ENCODE results near the gene NISCH. TPM values are rescaled to one million over a fixed set of nuclear protein-coding genes. Genes with fewer than 3 reads are reported as not detected.

Gene NISCH
- total and polyA plus RNA-seq, 2 experiments from 2014 or later: 18.4 to 76.4 TPM

DNA sequence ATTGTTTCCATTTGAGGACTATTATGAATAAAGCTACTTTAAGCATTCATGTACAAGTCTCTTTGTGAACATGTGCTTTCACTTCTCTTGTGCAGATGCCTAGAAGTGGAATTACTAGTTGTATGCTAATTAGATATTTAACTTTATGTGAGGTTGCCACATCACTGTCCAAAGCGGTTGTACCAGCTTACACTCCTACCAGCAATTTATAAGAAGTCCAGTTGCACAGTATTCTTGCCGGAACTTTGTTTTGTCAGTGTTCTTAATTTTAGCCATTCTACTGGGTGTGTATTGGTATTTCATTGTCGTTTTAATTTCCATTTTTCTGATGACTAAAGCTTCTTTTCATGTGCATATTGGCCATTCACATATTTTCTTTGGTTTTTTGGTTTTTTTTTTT, 39.6 kb upstream of the NISCH start:
- Mint-ChIP-seq H3K36me3 (ENCODE audit: low read depth) (no peaks in the 10 kb centered on the region), H3K4me1 (peaks cover 8% of the 10 kb centered on the region; the same call in 2 of the 3 replicates), H3K27me3 (ENCODE audit: insufficient read depth, low read depth, poor library complexity) (peaks cover 6% of the 10 kb centered on the region), H3K4me3 (no peak overlapping the region), H3K9me3 (no peaks in the 10 kb centered on the region), H3K27ac (no peak overlapping the region)
- Histone ChIP-seq H3F3A (replicated peaks; ENCODE audit: low read depth) (peaks cover 8% of the 10 kb centered on the region), H3K27ac (ENCODE audit: low read depth) (no peak overlapping the region), H4K20me1 (replicated peaks; ENCODE audit: insufficient read depth) (0 out of 2 replicates have a peak, but pooled peaks cover 5% of the 10 kb centered on the region), H3K4me1 (ENCODE audit: insufficient read depth) (peaks cover 8% of the 10 kb centered on the region; the same call in 1 of the 2 replicates), H3K36me3 (ENCODE audit: insufficient read depth) (no peaks in the 10 kb centered on the region), H3K4me3 (no peak overlapping the region), H3K79me2 (replicated peaks; ENCODE audit: insufficient read depth) (no peaks in the 10 kb centered on the region), H3K27me3 (ENCODE audit: insufficient read depth) (no peaks in the 10 kb centered on the region), H2AFZ (no peak overlapping the region), H3K9me2 (ENCODE audit: insufficient read depth) (no peaks in the 10 kb centered on the region), H3K4me2 (no peak overlapping the region)
- ATAC-seq (no peak), DNase-seq (ENCODE audit: low spot score) (no peak)
- no peak for TF ChIP-seq EZH2phosphoT487 (IDR thresholded peaks at IDR 0.05; ENCODE audit: unreplicated experiment)
- TF ChIP-seq EZH2 (IDR thresholded peaks at IDR 0.05; ENCODE audit: low read depth, unreplicated experiment): no peak
- no peak for TF ChIP-seq CTCF (conservative IDR thresholded peaks at IDR 0.05; ENCODE audit: low read depth in 2 of 2)
- TF ChIP-seq, protein P1, sequence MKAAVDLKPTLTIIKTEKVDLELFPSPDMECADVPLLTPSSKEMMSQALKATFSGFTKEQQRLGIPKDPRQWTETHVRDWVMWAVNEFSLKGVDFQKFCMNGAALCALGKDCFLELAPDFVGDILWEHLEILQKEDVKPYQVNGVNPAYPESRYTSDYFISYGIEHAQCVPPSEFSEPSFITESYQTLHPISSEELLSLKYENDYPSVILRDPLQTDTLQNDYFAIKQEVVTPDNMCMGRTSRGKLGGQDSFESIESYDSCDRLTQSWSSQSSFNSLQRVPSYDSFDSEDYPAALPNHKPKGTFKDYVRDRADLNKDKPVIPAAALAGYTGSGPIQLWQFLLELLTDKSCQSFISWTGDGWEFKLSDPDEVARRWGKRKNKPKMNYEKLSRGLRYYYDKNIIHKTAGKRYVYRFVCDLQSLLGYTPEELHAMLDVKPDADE (IDR thresholded peaks at IDR 0.05): no peak
- no peak for TF ChIP-seq POLR2AphosphoS5 (IDR thresholded peaks at IDR 0.05; ENCODE audit: low read depth)
- TF ChIP-seq NANOG (IDR thresholded peaks at IDR 0.05; ENCODE audit: borderline replicate concordance): no peak
- TF ChIP-seq ZNF331 (CRISPR knock-in tag; IDR thresholded peaks at IDR 0.05; ENCODE audit: low read depth): no peak
- TF ChIP-seq STAT1 (IDR thresholded peaks at IDR 0.05; ENCODE audit: unreplicated experiment): no peak

- ATAC-seq: no peak
- Histone ChIP-seq H3K4me3 (no peak overlapping the region), H3K4me1 (ENCODE audit: insufficient read depth) (peaks cover 6% of the 10 kb centered on the region; the same call in 1 of the 2 replicates), H3K27ac (ENCODE audit: low read depth) (no peak overlapping the region), H3K27me3 (ENCODE audit: insufficient read depth) (no peaks in the 10 kb centered on the region), H3F3A (replicated peaks; ENCODE audit: low read depth) (no peaks in the 10 kb centered on the region), H2AFZ (no peak overlapping the region), H3K79me2 (replicated peaks; ENCODE audit: insufficient read depth) (no peaks in the 10 kb centered on the region), H4K20me1 (replicated peaks; ENCODE audit: insufficient read depth) (0 out of 2 replicates have a peak, but pooled peaks cover 5% of the 10 kb centered on the region), H3K36me3 (ENCODE audit: insufficient read depth) (no peaks in the 10 kb centered on the region), H3K4me2 (no peak overlapping the region), H3K9me2 (ENCODE audit: insufficient read depth) (no peaks in the 10 kb centered on the region)
- Mint-ChIP-seq H3K27ac (no peak overlapping the region), H3K27me3 (ENCODE audit: insufficient read depth, low read depth, poor library complexity) (peaks cover 4% of the 10 kb centered on the region), H3K9me3 (no peaks in the 10 kb centered on the region), H3K4me3 (no peak overlapping the region), H3K4me1 (peaks cover 13% of the 10 kb centered on the region), H3K36me3 (ENCODE audit: low read depth) (no peaks in the 10 kb centered on the region)
- no peak for DNase-seq (ENCODE audit: low spot score)
- TF ChIP-seq, protein P2, sequence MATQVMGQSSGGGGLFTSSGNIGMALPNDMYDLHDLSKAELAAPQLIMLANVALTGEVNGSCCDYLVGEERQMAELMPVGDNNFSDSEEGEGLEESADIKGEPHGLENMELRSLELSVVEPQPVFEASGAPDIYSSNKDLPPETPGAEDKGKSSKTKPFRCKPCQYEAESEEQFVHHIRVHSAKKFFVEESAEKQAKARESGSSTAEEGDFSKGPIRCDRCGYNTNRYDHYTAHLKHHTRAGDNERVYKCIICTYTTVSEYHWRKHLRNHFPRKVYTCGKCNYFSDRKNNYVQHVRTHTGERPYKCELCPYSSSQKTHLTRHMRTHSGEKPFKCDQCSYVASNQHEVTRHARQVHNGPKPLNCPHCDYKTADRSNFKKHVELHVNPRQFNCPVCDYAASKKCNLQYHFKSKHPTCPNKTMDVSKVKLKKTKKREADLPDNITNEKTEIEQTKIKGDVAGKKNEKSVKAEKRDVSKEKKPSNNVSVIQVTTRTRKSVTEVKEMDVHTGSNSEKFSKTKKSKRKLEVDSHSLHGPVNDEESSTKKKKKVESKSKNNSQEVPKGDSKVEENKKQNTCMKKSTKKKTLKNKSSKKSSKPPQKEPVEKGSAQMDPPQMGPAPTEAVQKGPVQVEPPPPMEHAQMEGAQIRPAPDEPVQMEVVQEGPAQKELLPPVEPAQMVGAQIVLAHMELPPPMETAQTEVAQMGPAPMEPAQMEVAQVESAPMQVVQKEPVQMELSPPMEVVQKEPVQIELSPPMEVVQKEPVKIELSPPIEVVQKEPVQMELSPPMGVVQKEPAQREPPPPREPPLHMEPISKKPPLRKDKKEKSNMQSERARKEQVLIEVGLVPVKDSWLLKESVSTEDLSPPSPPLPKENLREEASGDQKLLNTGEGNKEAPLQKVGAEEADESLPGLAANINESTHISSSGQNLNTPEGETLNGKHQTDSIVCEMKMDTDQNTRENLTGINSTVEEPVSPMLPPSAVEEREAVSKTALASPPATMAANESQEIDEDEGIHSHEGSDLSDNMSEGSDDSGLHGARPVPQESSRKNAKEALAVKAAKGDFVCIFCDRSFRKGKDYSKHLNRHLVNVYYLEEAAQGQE (IDR thresholded peaks at IDR 0.05; ENCODE audit: unreplicated experiment): no peak
- no peak for TF ChIP-seq EZH2phosphoT487 (IDR thresholded peaks at IDR 0.05; ENCODE audit: unreplicated experiment)
- no peak for TF ChIP-seq CREB1 (CRISPR knock-in tag; IDR thresholded peaks at IDR 0.05; ENCODE audit: low read depth)
- no peak for TF ChIP-seq POLR2AphosphoS5 (IDR thresholded peaks at IDR 0.05; ENCODE audit: low read depth)
- TF ChIP-seq ZNF114 (CRISPR knock-in tag; IDR thresholded peaks at IDR 0.05): no peak
- no peak for TF ChIP-seq EZH2 (IDR thresholded peaks at IDR 0.05; ENCODE audit: low read depth, unreplicated experiment)
These were observed 35.0 kb upstream of the NISCH start for GRCh38 chr3:52420388-52420787.

Data from GM23338 (cell line).